Measurements from ENCODE around the gene ZNF300.

The ZNF300 gene

GRCh38 chr5:150918613-150919012 is 13.8 kb upstream of the ZNF300 start (continued):
- TF ChIP-seq ZNF513 (tag by site-specific recombination; IDR thresholded peaks at IDR 0.05): no peak
- no peak for TF ChIP-seq TRIM28 (IDR thresholded peaks at IDR 0.05; ENCODE audit: borderline replicate concordance, low read length)

GRCh38 chr5:150912312-150912814 is 7.6 kb upstream of the ZNF300 start:
- Histone ChIP-seq H3K36me3 (ENCODE audit: control insufficient read depth in 2 of 2, insufficient read depth in 1 of 2, low read length in 2 of 2) (no peaks in the 10 kb centered on the region), H3K27ac (ENCODE audit: extremely low read depth, low read depth, low read length) (no peak overlapping the region), H3K9me3 (ENCODE audit: control insufficient read depth, insufficient read depth, low read depth, low read length) (no peaks in the 10 kb centered on the region), H3K4me1 (ENCODE audit: control insufficient read depth, insufficient read depth, low read length) (no peaks in the 10 kb centered on the region), H3K4me3 (ENCODE audit: low read depth, low read length) (no peak overlapping the region)
- TF ChIP-seq ZNF626 (tag by site-specific recombination; IDR thresholded peaks at IDR 0.05) (0 out of 2 replicates have a peak, but pooled peaks have one; percentile 10), ZNF639 (tag by site-specific recombination; IDR thresholded peaks at IDR 0.05) (no peak), SETDB1 (IDR thresholded peaks at IDR 0.05; ENCODE audit: insufficient read length, low read length) (peak; percentile 61), ZNF521 (tag by site-specific recombination; IDR thresholded peaks at IDR 0.05) (no peak), ZNF791 (tag by site-specific recombination; IDR thresholded peaks at IDR 0.05) (peak; percentile 97)
- POLR2A ChIA-PET: no interaction called here
- CTCF ChIA-PET: interaction anchor here (0.6 kb wide), 1 partner anchor 111 kb away, joined by 3 read pairs; no protein-coding TSS in a partner anchor

GRCh38 chr5:150905312-150905683 is 518 bp upstream of the ZNF300 start:
- peaks cover 0 to 27% of the 10 kb centered on the region in 2 experiments; a peak in 1 of 3 replicates for H3K36me3 ChIP-seq (ENCODE audit: control insufficient read depth in 2 of 2, insufficient read depth in 1 of 2, low read length in 2 of 2)
- ChIA-PET CTCF (no interaction called here), POLR2A (interaction anchor here (1.2 kb wide), 1 partner anchor 10 kb away, joined by 3 read pairs; no protein-coding TSS in a partner anchor)
- peak; percentile 54; the same call in 1 of the 2 replicates for TF ChIP-seq ZNF366 (tag by site-specific recombination; conservative IDR thresholded peaks at IDR 0.05)
- TF ChIP-seq EGR2 (tag by site-specific recombination; IDR thresholded peaks at IDR 0.05; ENCODE audit: low read depth): peak; percentile 12; the same call in 1 of the 2 replicates
- TF ChIP-seq SCRT2 (tag by site-specific recombination; IDR thresholded peaks at IDR 0.05): no peak
- no peak; the same call in 1 of the 2 replicates for TF ChIP-seq PATZ1 (tag by site-specific recombination; IDR thresholded peaks at IDR 0.05)
- TF ChIP-seq ZNF335 (tag by site-specific recombination; conservative IDR thresholded peaks at IDR 0.05): peak; percentile 23; the same call in 1 of the 2 replicates
- 0 out of 2 replicates have a peak, but pooled peaks have one; percentile 4 for TF ChIP-seq REPIN1 (tag by site-specific recombination; IDR thresholded peaks at IDR 0.05; ENCODE audit: low read depth)
- TF ChIP-seq PRDM1 (tag by site-specific recombination; IDR thresholded peaks at IDR 0.05): peak; percentile 84
- no peaks in the 10 kb centered on the region for H3K9me3 ChIP-seq (ENCODE audit: control insufficient read depth, insufficient read depth, low read depth, low read length)
- no peaks in the 10 kb centered on the region for H3K4me1 ChIP-seq (ENCODE audit: control insufficient read depth, insufficient read depth, low read length)
- H3K27ac ChIP-seq (ENCODE audit: extremely low read depth, low read depth, low read length): peak overlapping the region; percentile 65
- H3K4me3 ChIP-seq (ENCODE audit: low read depth, low read length): peak overlapping the region; percentile 55

- no peaks in the 10 kb centered on the region for H3K4me1 ChIP-seq (ENCODE audit: control insufficient read depth, insufficient read depth, low read length)
- POLR2A ChIA-PET: no interaction called here
- TF ChIP-seq ZNF488 (tag by site-specific recombination; IDR thresholded peaks at IDR 0.05) (no peak), ZNF510 (tag by site-specific recombination; IDR thresholded peaks at IDR 0.05; ENCODE audit: insufficient replicate concordance) (no peak), ZNF791 (tag by site-specific recombination; IDR thresholded peaks at IDR 0.05) (no peak), ZNF248 (tag by site-specific recombination; IDR thresholded peaks at IDR 0.05) (no peak), ZBTB21 (tag by site-specific recombination; IDR thresholded peaks at IDR 0.05) (no peak), ZNF623 (tag by site-specific recombination; IDR thresholded peaks at IDR 0.05) (no peak), ZNF26 (tag by site-specific recombination; IDR thresholded peaks at IDR 0.05) (no peak)
These were observed 3.3 kb downstream of the ZNF300 start for GRCh38 chr5:150901446-150901845.

More at GRCh38 chr5:150901446-150901845, 3.3 kb downstream of the ZNF300 start:
- H3K27ac ChIP-seq (ENCODE audit: extremely low read depth, low read depth, low read length): no peak overlapping the region
- H3K4me3 ChIP-seq (ENCODE audit: low read depth, low read length): no peak overlapping the region
- CTCF ChIA-PET: no interaction called here
- H3K9me3 ChIP-seq (ENCODE audit: control insufficient read depth, insufficient read depth, low read depth, low read length): no peaks in the 10 kb centered on the region
- peaks cover 0 to 59% of the 10 kb centered on the region in 2 experiments; a peak in 1 of 3 replicates for H3K36me3 ChIP-seq (ENCODE audit: control insufficient read depth in 2 of 2, insufficient read depth in 1 of 2, low read length in 2 of 2)
